ENCODE results near the gene ERBB4. TPM values are rescaled to one million over a fixed set of nuclear protein-coding genes. Genes with fewer than 3 reads are reported as not detected.

Gene ERBB4
- polyA plus RNA-seq, 2 of the 4 experiments (the other 2 are of a cell fraction): not detected

DNA sequence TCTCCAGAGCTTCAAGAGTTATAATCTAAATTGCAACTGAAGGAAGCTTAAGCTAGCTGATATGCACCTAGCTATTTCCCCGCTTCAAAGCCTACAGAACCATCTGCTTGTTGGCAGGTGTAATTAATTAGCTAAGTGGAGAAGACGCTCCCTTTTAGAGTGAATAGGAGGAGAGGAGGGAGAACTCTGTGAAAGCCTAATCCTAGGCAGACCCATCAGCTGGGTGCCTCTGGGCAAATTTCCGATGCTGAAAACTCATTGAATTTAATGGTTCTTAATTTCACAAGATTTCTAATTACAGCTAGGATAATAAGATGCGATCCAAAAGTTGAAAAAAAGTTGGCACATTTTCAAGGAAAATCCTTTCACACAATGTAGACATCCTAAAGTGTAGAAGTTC lies 735.9 kb downstream of the ERBB4 start:
- POLR2A ChIA-PET: no interaction called here
- ATAC-seq: no peak
- no peak for FAIRE-seq
- DNase-seq (ENCODE audit: low read depth in 1 of 2, low spot score in 1 of 2): no peak
- no peak overlapping the region for H3K4me2 ChIP-seq
- H3K9me3 ChIP-seq: no peaks in the 10 kb centered on the region
- TF ChIP-seq HOXA7 (CRISPR knock-in tag; IDR thresholded peaks at IDR 0.05) (no peak), FOSB (CRISPR knock-in tag; IDR thresholded peaks at IDR 0.05) (no peak), RAD21 (conservative IDR thresholded peaks at IDR 0.05 in 1 of 2, IDR thresholded peaks at IDR 0.05 in 1 of 2) (no peak), TFCP2L1 (CRISPR knock-in tag; IDR thresholded peaks at IDR 0.05) (no peak), HOXB5 (CRISPR knock-in tag; IDR thresholded peaks at IDR 0.05) (no peak), TP53 (CRISPR knock-in tag; IDR thresholded peaks at IDR 0.05) (no peak), CBX8 (IDR thresholded peaks at IDR 0.05) (no peak), NFE2L2 (conservative IDR thresholded peaks at IDR 0.05; ENCODE audit: low read length) (no peak), POLR2A (IDR thresholded peaks at IDR 0.05; ENCODE audit: low read length) (no peak), ZFP36 (IDR thresholded peaks at IDR 0.05; ENCODE audit: borderline replicate concordance, partially characterized antibody) (no peak), RFX5 (IDR thresholded peaks at IDR 0.05) (no peak), FOSL2 (IDR thresholded peaks at IDR 0.05) (no peak), FOSL2 (CRISPR knock-in tag; IDR thresholded peaks at IDR 0.05) (no peak)
- TF ChIP-seq, protein P1, sequence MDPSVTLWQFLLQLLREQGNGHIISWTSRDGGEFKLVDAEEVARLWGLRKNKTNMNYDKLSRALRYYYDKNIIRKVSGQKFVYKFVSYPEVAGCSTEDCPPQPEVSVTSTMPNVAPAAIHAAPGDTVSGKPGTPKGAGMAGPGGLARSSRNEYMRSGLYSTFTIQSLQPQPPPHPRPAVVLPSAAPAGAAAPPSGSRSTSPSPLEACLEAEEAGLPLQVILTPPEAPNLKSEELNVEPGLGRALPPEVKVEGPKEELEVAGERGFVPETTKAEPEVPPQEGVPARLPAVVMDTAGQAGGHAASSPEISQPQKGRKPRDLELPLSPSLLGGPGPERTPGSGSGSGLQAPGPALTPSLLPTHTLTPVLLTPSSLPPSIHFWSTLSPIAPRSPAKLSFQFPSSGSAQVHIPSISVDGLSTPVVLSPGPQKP (IDR thresholded peaks at IDR 0.05; ENCODE audit: low read depth, low read length): no peak
- H3K27ac ChIP-seq: no peak overlapping the region
- no peaks in the 10 kb centered on the region for H3K4me1 ChIP-seq
- H3K4me3 ChIP-seq: no peak overlapping the region
- CTCF ChIA-PET: no interaction called here
- WGBS (ENCODE audit: missing lambda C conversion rate): 35% methylated on average over 4 of the region's 4 CpGs

DNA sequence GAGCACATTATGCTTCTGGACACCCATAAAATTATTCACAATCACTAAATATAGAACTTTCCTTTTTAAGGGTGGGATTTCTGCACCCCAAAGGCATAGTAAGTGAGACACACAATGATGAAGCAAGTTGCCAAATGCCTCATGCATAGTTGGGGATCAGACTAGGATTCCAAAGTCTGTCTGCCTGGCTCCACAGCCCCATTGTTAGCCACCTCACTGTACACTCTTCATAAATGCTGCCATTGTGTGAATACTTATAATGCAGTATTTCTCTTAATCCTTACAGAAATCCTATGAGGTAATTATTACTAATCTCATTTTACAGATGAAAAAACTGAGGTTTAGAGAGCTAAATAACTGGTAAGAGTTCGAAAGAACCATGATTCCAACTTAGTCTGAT lies 738.6 kb downstream of the ERBB4 start:
- Histone ChIP-seq H3K4me3 (no peak overlapping the region), H3K9me3 (no peaks in the 10 kb centered on the region), H3K4me2 (no peak overlapping the region), H3K4me1 (no peaks in the 10 kb centered on the region), H3K27ac (no peak overlapping the region)
- WGBS (ENCODE audit: missing lambda C conversion rate): 9% methylated on average over 1 of the region's 1 CpG
- TF ChIP-seq CEBPB (IDR thresholded peaks at IDR 0.05): no peak
- no peak for TF ChIP-seq CHD4 (IDR thresholded peaks at IDR 0.05; ENCODE audit: borderline replicate concordance)
- TF ChIP-seq ZSCAN20 (CRISPR knock-in tag; IDR thresholded peaks at IDR 0.05): no peak
- no peak for TF ChIP-seq FOSL2 (IDR thresholded peaks at IDR 0.05)
- TF ChIP-seq FOSL2 (CRISPR knock-in tag; IDR thresholded peaks at IDR 0.05): no peak
- TF ChIP-seq, protein P2, sequence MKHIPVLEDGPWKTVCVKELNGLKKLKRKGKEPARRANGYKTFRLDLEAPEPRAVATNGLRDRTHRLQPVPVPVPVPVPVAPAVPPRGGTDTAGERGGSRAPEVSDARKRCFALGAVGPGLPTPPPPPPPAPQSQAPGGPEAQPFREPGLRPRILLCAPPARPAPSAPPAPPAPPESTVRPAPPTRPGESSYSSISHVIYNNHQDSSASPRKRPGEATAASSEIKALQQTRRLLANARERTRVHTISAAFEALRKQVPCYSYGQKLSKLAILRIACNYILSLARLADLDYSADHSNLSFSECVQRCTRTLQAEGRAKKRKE (CRISPR knock-in tag; IDR thresholded peaks at IDR 0.05; ENCODE audit: low read depth): no peak
- TF ChIP-seq MYC (IDR thresholded peaks at IDR 0.05; ENCODE audit: borderline replicate concordance, low read length): no peak
- no peak for TF ChIP-seq NR3C1 (IDR thresholded peaks at IDR 0.05)
- no peak for TF ChIP-seq RNF2 (IDR thresholded peaks at IDR 0.05; ENCODE audit: borderline replicate concordance, low read depth)
- no peak for TF ChIP-seq RCOR1 (IDR thresholded peaks at IDR 0.05; ENCODE audit: low read depth, low read length)
- no peak for TF ChIP-seq HDAC2 (IDR thresholded peaks at IDR 0.05)
- TF ChIP-seq POLR2AphosphoS2 (conservative IDR thresholded peaks at IDR 0.05; ENCODE audit: low read length): no peak
- TF ChIP-seq, protein P3, sequence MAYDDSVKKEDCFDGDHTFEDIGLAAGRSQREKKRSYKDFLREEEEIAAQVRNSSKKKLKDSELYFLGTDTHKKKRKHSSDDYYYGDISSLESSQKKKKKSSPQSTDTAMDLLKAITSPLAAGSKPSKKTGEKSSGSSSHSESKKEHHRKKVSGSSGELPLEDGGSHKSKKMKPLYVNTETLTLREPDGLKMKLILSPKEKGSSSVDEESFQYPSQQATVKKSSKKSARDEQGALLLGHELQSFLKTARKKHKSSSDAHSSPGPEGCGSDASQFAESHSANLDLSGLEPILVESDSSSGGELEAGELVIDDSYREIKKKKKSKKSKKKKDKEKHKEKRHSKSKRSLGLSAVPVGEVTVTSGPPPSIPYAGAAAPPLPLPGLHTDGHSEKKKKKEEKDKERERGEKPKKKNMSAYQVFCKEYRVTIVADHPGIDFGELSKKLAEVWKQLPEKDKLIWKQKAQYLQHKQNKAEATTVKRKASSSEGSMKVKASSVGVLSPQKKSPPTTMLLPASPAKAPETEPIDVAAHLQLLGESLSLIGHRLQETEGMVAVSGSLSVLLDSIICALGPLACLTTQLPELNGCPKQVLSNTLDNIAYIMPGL (CRISPR knock-in tag; IDR thresholded peaks at IDR 0.05; ENCODE audit: borderline replicate concordance): no peak
- no peak for TF ChIP-seq PHF8 (IDR thresholded peaks at IDR 0.05; ENCODE audit: borderline replicate concordance, low read depth)
- no peak for DNase-seq (ENCODE audit: low read depth in 1 of 2, low spot score in 1 of 2)
- no peak for ATAC-seq
- CTCF ChIA-PET: no interaction called here
- FAIRE-seq: no peak
- POLR2A ChIA-PET: interaction anchor here (0.6 kb wide), 1 partner anchor 50 kb away, joined by 3 read pairs; no protein-coding TSS in a partner anchor
